IPS-18a (cell line): Measurements from ENCODE around the gene MIER2.

Experiments used
- H3K27ac ChIP-seq: one replicate; pipeline ENCODE4 v1.5.1; 2013; ENCODE audit warnings: low read length
- H3K27me3 ChIP-seq: one replicate; pipeline ENCODE4 v1.6.1; 2013; ENCODE audit warnings: mild to moderate bottlenecking, low read length; ENCODE audit not compliant: control insufficient read depth, insufficient read depth
- H3K36me3 ChIP-seq: one replicate; pipeline ENCODE4 v1.6.1; 2013; ENCODE audit warnings: low read depth, low read length; ENCODE audit not compliant: control insufficient read depth
- H3K4me1 ChIP-seq: one replicate; pipeline ENCODE4 v1.6.1; 2013; ENCODE audit warnings: low read depth, low read length; ENCODE audit not compliant: control insufficient read depth
- H3K4me3 ChIP-seq: one replicate; pipeline ENCODE4 v1.5.1; 2013; ENCODE audit warnings: low read length
- H3K9ac ChIP-seq: one replicate; pipeline ENCODE4 v1.6.1; 2013; ENCODE audit warnings: mild to moderate bottlenecking, low read length, moderate library complexity
- H3K9me3 ChIP-seq: one replicate; pipeline ENCODE4 v1.6.1; 2013; ENCODE audit warnings: low read depth, low read length; ENCODE audit not compliant: control insufficient read depth

MIER2 gene

GRCh38 chr19:336067-336614, 8.5 kb downstream of the MIER2 start:
- H3K27me3 ChIP-seq, result no peaks in the 10 kb centered on the region
- H3K9me3 ChIP-seq, result no peaks in the 10 kb centered on the region
- H3K27ac ChIP-seq, result no peak overlapping the region
- H3K4me1 ChIP-seq, result no peaks in the 10 kb centered on the region
- H3K9ac ChIP-seq, result no peak overlapping the region
- peaks cover 20% of the 10 kb centered on the region for H3K36me3 ChIP-seq
- H3K4me3 ChIP-seq, result no peak overlapping the region

GRCh38 chr19:335486-336066, 9.0 kb downstream of the MIER2 start:
- Histone ChIP-seq H3K27me3 (no peaks in the 10 kb centered on the region), H3K27ac (no peak overlapping the region), H3K4me3 (no peak overlapping the region), H3K4me1 (no peaks in the 10 kb centered on the region), H3K9me3 (no peaks in the 10 kb centered on the region), H3K36me3 (peaks cover 25% of the 10 kb centered on the region), H3K9ac (no peak overlapping the region)

GRCh38 chr19:335072-335471, 9.5 kb downstream of the MIER2 start:
- H3K4me1 ChIP-seq, result no peaks in the 10 kb centered on the region
- no peak overlapping the region for H3K9ac ChIP-seq
- no peak overlapping the region for H3K4me3 ChIP-seq
- no peaks in the 10 kb centered on the region for H3K9me3 ChIP-seq
- no peaks in the 10 kb centered on the region for H3K27me3 ChIP-seq
- peaks cover 25% of the 10 kb centered on the region for H3K36me3 ChIP-seq
- no peak overlapping the region for H3K27ac ChIP-seq

- no peak overlapping the region for H3K27ac ChIP-seq
- H3K27me3 ChIP-seq, result no peaks in the 10 kb centered on the region
- peaks cover 25% of the 10 kb centered on the region for H3K36me3 ChIP-seq
- H3K9me3 ChIP-seq, result no peaks in the 10 kb centered on the region
- no peak overlapping the region for H3K9ac ChIP-seq
- no peaks in the 10 kb centered on the region for H3K4me1 ChIP-seq
- no peak overlapping the region for H3K4me3 ChIP-seq
Observed at GRCh38 chr19:334296-335071, 10.1 kb downstream of the MIER2 start.

GRCh38 chr19:330503-330902, 14.1 kb downstream of the MIER2 start:
- Histone ChIP-seq H3K27ac (no peak overlapping the region), H3K4me3 (no peak overlapping the region), H3K9me3 (no peaks in the 10 kb centered on the region), H3K9ac (no peak overlapping the region), H3K4me1 (no peaks in the 10 kb centered on the region), H3K36me3 (peaks cover 63% of the 10 kb centered on the region), H3K27me3 (no peaks in the 10 kb centered on the region)

GRCh38 chr19:329876-330275, 14.7 kb downstream of the MIER2 start:
- H3K9ac ChIP-seq, result no peak overlapping the region
- H3K9me3 ChIP-seq, result no peaks in the 10 kb centered on the region
- peaks cover 67% of the 10 kb centered on the region for H3K36me3 ChIP-seq
- H3K4me1 ChIP-seq, result no peaks in the 10 kb centered on the region
- H3K27me3 ChIP-seq, result no peaks in the 10 kb centered on the region
- H3K27ac ChIP-seq, result no peak overlapping the region
- H3K4me3 ChIP-seq, result no peak overlapping the region

GRCh38 chr19:328025-328505, 16.5 kb downstream of the MIER2 start:
- H3K27me3 ChIP-seq, result no peaks in the 10 kb centered on the region
- no peaks in the 10 kb centered on the region for H3K9me3 ChIP-seq
- no peak overlapping the region for H3K9ac ChIP-seq
- H3K4me3 ChIP-seq, result no peak overlapping the region
- peaks cover 69% of the 10 kb centered on the region for H3K36me3 ChIP-seq
- H3K4me1 ChIP-seq, result no peaks in the 10 kb centered on the region
- no peak overlapping the region for H3K27ac ChIP-seq

GRCh38 chr19:327291-328024, 17.1 kb downstream of the MIER2 start:
- H3K9me3 ChIP-seq, result no peaks in the 10 kb centered on the region
- H3K27me3 ChIP-seq, result no peaks in the 10 kb centered on the region
- no peak overlapping the region for H3K9ac ChIP-seq
- no peaks in the 10 kb centered on the region for H3K4me1 ChIP-seq
- H3K36me3 ChIP-seq, result peaks cover 75% of the 10 kb centered on the region
- no peak overlapping the region for H3K4me3 ChIP-seq
- H3K27ac ChIP-seq, result no peak overlapping the region

GRCh38 chr19:326871-327270, 17.7 kb downstream of the MIER2 start:
- no peaks in the 10 kb centered on the region for H3K9me3 ChIP-seq
- H3K36me3 ChIP-seq, result peaks cover 78% of the 10 kb centered on the region
- no peak overlapping the region for H3K4me3 ChIP-seq
- H3K4me1 ChIP-seq, result no peaks in the 10 kb centered on the region
- no peaks in the 10 kb centered on the region for H3K27me3 ChIP-seq
- H3K9ac ChIP-seq, result no peak overlapping the region
- H3K27ac ChIP-seq, result no peak overlapping the region

GRCh38 chr19:325937-326565, 18.5 kb downstream of the MIER2 start:
- no peak overlapping the region for H3K4me3 ChIP-seq
- no peak overlapping the region for H3K9ac ChIP-seq
- H3K4me1 ChIP-seq, result no peaks in the 10 kb centered on the region
- peaks cover 1% of the 10 kb centered on the region for H3K9me3 ChIP-seq
- H3K27ac ChIP-seq, result no peak overlapping the region
- H3K36me3 ChIP-seq, result peaks cover 83% of the 10 kb centered on the region
- no peaks in the 10 kb centered on the region for H3K27me3 ChIP-seq
